Psoas muscle (tissue), 8 donors: ENCODE results near the gene APOBEC3B. TPM values are rescaled to one million over a fixed set of nuclear protein-coding genes. Genes with fewer than 3 reads are reported as not detected.

Experiments
- ATAC-seq, 4 donors: fragments of 200-7000 bp; cut with Tn5 transposase; one replicate each; pipeline ENCODE4 v1.9.1; 2020; ENCODE audit warnings: moderate library complexity in 3 of 4, mild to moderate bottlenecking in 2 of 4
- DNase-seq, 2 donors: peaks; one replicate each; pipeline ENCODE4 v3.0.0-alpha.2; 2020
- H3K27ac ChIP-seq: fragments of 200-600 bp; one replicate; pipeline ENCODE4 v1.8.0; 2022
- H3K27me3 ChIP-seq, 3 donors: fragments of 200-600 bp in 1 of 3; one replicate each; pipeline versions ENCODE4 v1.6.1 to v1.8.0; 2013 to 2022; ENCODE audit warnings: low read length in 2 of 3, mild to moderate bottlenecking in 2 of 3, moderate library complexity in 1 of 3; ENCODE audit not compliant: insufficient read depth in 3 of 3
- H3K36me3 ChIP-seq, 2 donors: fragments of 200-600 bp in 1 of 2; one replicate each; pipeline versions ENCODE4 v1.6.1 to v1.8.0; 2013 to 2022; ENCODE audit warnings: low read depth in 1 of 2, mild to moderate bottlenecking in 1 of 2, moderate library complexity in 1 of 2; ENCODE audit not compliant: insufficient read depth in 1 of 2
- H3K4me1 ChIP-seq: fragments of 200-600 bp; one replicate; pipeline ENCODE4 v1.8.0; 2022
- H3K4me3 ChIP-seq: fragments of 200-600 bp; one replicate; pipeline ENCODE4 v1.8.0; 2022; ENCODE audit warnings: mild to moderate bottlenecking
- H3K9me3 ChIP-seq: fragments of 200-600 bp; one replicate; pipeline ENCODE4 v1.8.0; 2022
- CTCF ChIP-seq: fragments of 200-600 bp; IDR thresholded peaks from one replicate; pipeline ENCODE4 v1.8.0; 2022; ENCODE audit warnings: antibody characterized with exemption
- WGBS, 3 donors: extraction: QIAGEN DNeasy Blood & Tissue Kit; methylation state at CpG; one replicate each; pipeline versions ENCODE4 v1.1.6 to v1.1.7; 2013; 5-methylcytosine and 5-hydroxymethylcytosine counted together
- intact Hi-C, 2 donors: fragments of 100-400 bp; cut with DNase I; formaldehyde crosslinking; loops; one replicate each; pipeline versions ENCODE4 v1.11.0 to v1.14.2; 2022
- polyA plus RNA-seq, 3 donors: library from polyadenylated mRNA; stranded (reverse); fragments of 200-250 nt; gene quantifications; one replicate each; pipeline ENCODE4 v1.2.3, GENCODE V29; 2013
- total RNA-seq, 4 donors: library from RNA; stranded (reverse); fragmentation: NEBNext Ultra II Directional in 2 of 4; extraction: Animal tissue kit (Norgen Biotek cat#: 25700) in 2 of 4; gene quantifications; one replicate each; pipeline versions ENCODE4 v1.2.1 to v1.2.4, GENCODE V29; 2021 to 2023
- donor health status: healthy with polysubstance abuse.
- donor health status: DM: no; HTN: no; CAD: no; lungs with moderate emphysema.
- donor health status: Bipolar disorder and iron deficiency.
- donor health status: healthy.
- donor health status: DM: yes; HTN: yes; CAD: no.
- donor health status: DM: no; HTN: no; CAD: no.
- donor health status: DM: no; HTN: no; CAD: no.
- donor health status: DM: yes; HTN: yes; CAD: no.

Gene APOBEC3B
- total and polyA plus RNA-seq, 7 donors, result 0.15 to 0.59 (median 0.30) TPM; not detected in 2

GRCh38 chr22:39041908-39042307 is 59.8 kb downstream of the APOBEC3B start:
- H3K36me3 ChIP-seq, result no peaks in the 10 kb centered on the region
- H3K4me3 ChIP-seq, result peak overlapping the region; percentile 62
- H3K27ac ChIP-seq, result no peak overlapping the region
- no peaks in the 10 kb centered on the region for H3K9me3 ChIP-seq
- H3K4me1 ChIP-seq, result no peaks in the 10 kb centered on the region
- TF ChIP-seq CTCF, result no peak
- WGBS, 3 donors, result 93 to 98% (median 95%) methylated on average over 7 of the region's 7 CpGs
- DNase-seq (no peak), ATAC-seq (no peak)
- H3K27me3 ChIP-seq, result no peaks in the 10 kb centered on the region
- intact Hi-C loops, result no loop called here

Other genes with a start within 250 kb of the APOBEC3B start
- 100 to 1,000 TPM in 3 of 4 donors, 10 to 100 TPM in 1; 57.6 to 152 (median 106) TPM for gene SUN2, start 226.3 kb upstream of the APOBEC3B start, total RNA-seq
- gene SUN2, start 226.3 kb upstream of the APOBEC3B start, polyA plus RNA-seq, result 100 to 1,000 TPM in 1 of 3 donors, 10 to 100 TPM in 2; 64.9 to 142 (median 93.6) TPM
- 1 to 10 TPM; 3.5 to 6.4 (median 4.7) TPM for gene DNAL4, start 188.2 kb upstream of the APOBEC3B start, total RNA-seq
- 10 to 100 TPM in 2 of 3 donors, 1 to 10 TPM in 1; 4.2 to 13.9 (median 11.8) TPM for gene DNAL4, start 188.2 kb upstream of the APOBEC3B start, polyA plus RNA-seq
- 1 to 10 TPM in 1 of 4 donors, under 1 TPM in 3; 0.15 to 1.7 (median 0.61) TPM for gene NPTXR, start 138.3 kb upstream of the APOBEC3B start, total RNA-seq
- gene NPTXR, start 138.3 kb upstream of the APOBEC3B start, polyA plus RNA-seq, result under 1 TPM; 0.35 to 0.53 (median 0.39) TPM
- gene CBX6, start 110.1 kb upstream of the APOBEC3B start, total RNA-seq, result 10 to 100 TPM; 15.1 to 21.0 (median 17.4) TPM
- gene CBX6, start 110.1 kb upstream of the APOBEC3B start, polyA plus RNA-seq, result 10 to 100 TPM in 1 of 3 donors, 1 to 10 TPM in 2; 5.2 to 17.1 (median 5.4) TPM
- gene APOBEC3A, start 24.7 kb upstream of the APOBEC3B start, total RNA-seq, result under 1 TPM; 0.19 to 0.76 (median 0.33) TPM
- gene APOBEC3A, start 24.7 kb upstream of the APOBEC3B start, polyA plus RNA-seq, result under 1 TPM in 2 of 3 donors, not detected in 1; 0.09 to 0.23 TPM
- 1 to 10 TPM; 1.7 to 4.6 (median 2.3) TPM for gene APOBEC3C, start 31.9 kb downstream of the APOBEC3B start, total RNA-seq
- gene APOBEC3C, start 31.9 kb downstream of the APOBEC3B start, polyA plus RNA-seq, result 1 to 10 TPM in 2 of 3 donors, under 1 TPM in 1; 0.82 to 1.4 (median 1.1) TPM
- gene APOBEC3D, start 38.8 kb downstream of the APOBEC3B start, total RNA-seq, result 1 to 10 TPM in 1 of 4 donors, under 1 TPM in 2, not detected in 1; 0.55 to 1.1 (median 0.74) TPM
- under 1 TPM; 0.08 to 0.42 (median 0.18) TPM for gene APOBEC3D, start 38.8 kb downstream of the APOBEC3B start, polyA plus RNA-seq
- gene APOBEC3F, start 58.5 kb downstream of the APOBEC3B start, total RNA-seq, result 1 to 10 TPM in 1 of 4 donors, under 1 TPM in 3; 0.40 to 1.4 (median 0.53) TPM
- gene APOBEC3F, start 58.5 kb downstream of the APOBEC3B start, polyA plus RNA-seq, result under 1 TPM; 0.06 to 0.55 (median 0.48) TPM
- 1 to 10 TPM; 1.0 to 1.6 (median 1.3) TPM for gene APOBEC3G, start 94.9 kb downstream of the APOBEC3B start, total RNA-seq
- 1 to 10 TPM in 1 of 3 donors, under 1 TPM in 2; 0.45 to 1.1 (median 0.93) TPM for gene APOBEC3G, start 94.9 kb downstream of the APOBEC3B start, polyA plus RNA-seq
- gene APOBEC3H, start 114.9 kb downstream of the APOBEC3B start, total RNA-seq, result not detected
- gene APOBEC3H, start 114.9 kb downstream of the APOBEC3B start, polyA plus RNA-seq, result under 1 TPM in 1 of 3 donors, not detected in 2; 0.12 TPM
- 10 to 100 TPM; 38.0 to 46.8 (median 39.2) TPM for gene CBX7, start 170.3 kb downstream of the APOBEC3B start, total RNA-seq
- 10 to 100 TPM; 12.2 to 52.9 (median 30.5) TPM for gene CBX7, start 170.3 kb downstream of the APOBEC3B start, polyA plus RNA-seq